NCI-H1436 treated with DMSO at 0.1 percent for 48 hours (cell line): ENCODE data around the gene NSMF.

Source experiments
- DNase-seq: peaks from one replicate; lab custom pipeline; 2025; lab: John Stamatoyannopoulos, UW

NSMF gene

DNA sequence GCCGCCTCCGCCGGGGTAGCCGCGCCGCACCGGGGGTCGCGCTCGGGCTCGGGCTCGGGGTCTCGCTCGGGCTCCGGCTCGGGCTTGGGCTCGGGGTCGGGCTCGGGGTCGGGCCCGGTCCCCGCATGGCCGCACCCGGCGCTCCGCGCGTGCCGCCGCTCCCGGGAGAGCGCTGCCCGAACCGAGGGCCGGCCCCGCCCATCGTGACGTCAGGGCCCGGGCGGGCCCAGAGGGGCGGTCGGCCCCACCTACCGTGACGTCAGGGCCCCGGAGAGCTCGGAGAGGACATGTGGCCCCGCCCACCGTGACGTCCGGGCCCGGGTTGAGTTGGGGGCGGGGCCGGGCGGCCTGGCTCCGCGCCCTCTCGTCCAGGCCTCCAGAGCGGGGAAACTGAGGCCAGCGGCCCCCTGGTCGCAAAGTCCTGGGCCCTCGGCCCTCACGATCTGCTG lies at the start of gene NSMF:
Gene NSMF (minus strand): TSS at position 183 of the 449 bp plus-strand sequence. CDS start 232 bp downstream, outside the sequence.
- peak; percentile 9 for DNase-seq

- DNase-seq: no peak
Observed at GRCh38 chr9:137506702-137507171, 47.6 kb upstream of the NSMF start.

DNA sequence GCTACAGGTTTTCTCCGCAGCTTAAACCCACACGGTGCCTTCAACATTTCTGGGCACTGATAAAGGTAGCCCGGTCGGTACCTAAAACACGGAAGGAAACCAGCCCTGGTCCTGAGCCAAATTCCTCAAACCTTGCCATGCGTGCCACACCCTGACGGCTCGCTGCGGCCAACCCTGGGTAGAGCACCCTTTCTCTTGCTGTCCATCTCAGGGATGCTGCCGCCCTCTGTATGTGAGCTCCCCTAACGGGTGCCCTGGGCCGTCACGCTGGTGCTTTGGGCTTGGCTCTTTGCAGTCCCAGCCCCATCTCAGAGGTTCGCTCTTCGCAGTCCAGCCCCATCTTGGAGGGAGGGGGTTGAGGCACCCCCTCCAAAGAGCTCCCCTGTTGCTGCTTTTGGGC lies 47.1 kb upstream of the NSMF start:
- no peak for DNase-seq

GRCh38 chr9:137505421-137506140 lies 46.4 kb upstream of the NSMF start:
- no peak for DNase-seq

DNA sequence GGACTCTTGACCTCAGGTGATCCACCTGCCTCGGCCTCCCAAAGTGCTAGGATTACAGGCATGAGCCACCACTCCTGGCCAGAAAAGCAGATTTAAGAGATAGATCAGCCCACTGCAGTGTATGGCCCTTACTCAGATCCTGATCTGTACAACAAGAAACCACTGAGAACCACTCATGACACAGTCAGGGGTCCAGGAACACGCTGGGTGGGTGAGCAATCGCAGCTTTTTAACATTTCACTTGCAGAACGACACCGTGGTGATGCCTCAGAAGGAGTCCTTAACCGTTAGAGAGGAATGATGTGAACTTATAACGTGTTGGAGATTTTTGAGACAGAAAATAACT lies 45.3 kb upstream of the NSMF start:
- DNase-seq: no peak

- DNase-seq: no peak
Observed at GRCh38 chr9:137502008-137502911, 43.1 kb upstream of the NSMF start.

GRCh38 chr9:137501457-137501856 lies 42.3 kb upstream of the NSMF start:
- DNase-seq: no peak

- no peak for DNase-seq
Observed at GRCh38 chr9:137500666-137501397, 41.7 kb upstream of the NSMF start.

DNA sequence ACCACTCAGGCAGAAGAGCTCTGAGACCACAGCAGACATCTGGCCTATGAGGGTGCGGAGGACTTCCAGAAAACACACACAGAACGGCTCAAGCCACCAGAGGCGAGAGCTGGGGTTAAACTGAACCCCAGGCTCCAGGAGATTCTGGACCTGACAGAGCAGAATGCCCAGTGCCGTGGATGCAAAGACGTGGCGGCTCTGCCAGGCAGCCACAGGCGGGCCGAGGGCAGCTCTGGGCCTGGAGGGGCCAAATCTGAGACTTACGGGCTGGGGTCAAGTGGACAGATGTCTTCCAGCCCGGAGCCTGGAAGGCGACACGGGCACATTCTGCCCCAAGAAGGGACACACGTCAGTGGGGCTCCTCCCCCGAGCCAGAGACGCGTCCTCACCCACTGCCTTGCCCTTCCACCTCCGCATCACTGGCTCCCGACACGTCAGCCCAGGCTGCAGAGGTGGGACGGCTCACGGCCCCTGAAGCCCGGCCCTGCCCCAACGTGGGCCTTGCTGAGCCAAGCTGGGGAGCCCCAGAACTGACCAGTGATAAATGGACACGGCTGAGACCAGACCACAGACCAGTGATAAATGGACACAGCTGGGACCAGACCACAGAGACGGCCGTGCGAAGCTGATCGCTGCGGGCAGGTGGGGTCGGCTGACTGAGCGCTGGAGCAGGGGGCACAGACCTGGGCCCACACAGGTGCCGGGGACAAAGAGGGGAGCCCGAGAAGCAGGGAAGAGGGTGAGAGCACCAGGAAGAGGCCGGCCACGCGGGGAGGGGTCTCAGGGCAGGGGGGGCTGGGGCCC lies 40.9 kb upstream of the NSMF start:
- DNase-seq: no peak

DNA sequence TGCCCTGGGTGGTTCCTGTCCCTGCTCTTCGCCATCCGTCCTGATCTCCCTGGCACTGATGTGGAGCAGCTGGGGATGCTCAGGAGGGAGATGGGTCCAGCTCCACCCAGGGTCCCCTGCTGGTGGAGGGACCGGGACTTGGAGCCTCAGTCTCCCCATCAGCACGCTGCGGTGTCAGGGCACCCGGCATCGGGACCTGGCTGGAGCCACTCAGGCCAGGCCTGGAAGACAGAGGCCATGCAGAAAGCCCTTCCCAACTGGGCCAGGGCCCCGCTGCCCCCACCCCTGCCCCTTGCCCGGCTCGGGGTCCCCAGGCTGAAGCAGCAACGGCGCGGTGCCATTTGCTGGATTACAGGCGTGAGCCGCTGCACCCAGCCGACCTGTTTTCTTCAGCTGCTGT lies 40.3 kb upstream of the NSMF start:
- DNase-seq: no peak

DNA sequence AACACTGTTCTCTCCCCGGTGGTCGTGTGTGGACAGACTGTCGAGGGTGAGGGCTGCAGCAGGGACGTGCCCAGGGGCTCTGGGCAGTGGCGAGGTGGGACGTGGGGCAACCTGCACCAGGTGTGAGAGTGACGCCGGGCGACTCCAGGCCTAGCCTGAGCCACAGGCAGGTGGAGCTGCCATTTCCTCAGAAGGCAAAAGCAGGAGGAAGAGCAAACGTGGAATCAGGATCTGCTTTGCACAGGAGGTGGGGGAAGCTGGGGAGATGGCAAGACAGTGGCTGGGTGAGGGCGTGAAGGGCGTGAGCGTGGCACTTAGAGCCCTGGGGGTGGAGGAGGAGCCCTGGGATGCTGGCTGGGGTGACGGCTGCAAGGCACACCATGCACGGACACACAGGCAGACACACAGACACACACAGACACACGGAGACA lies 39.6 kb upstream of the NSMF start:
- DNase-seq: no peak

- DNase-seq: no peak
Observed at GRCh38 chr9:137497921-137498719, 39.0 kb upstream of the NSMF start.

DNA sequence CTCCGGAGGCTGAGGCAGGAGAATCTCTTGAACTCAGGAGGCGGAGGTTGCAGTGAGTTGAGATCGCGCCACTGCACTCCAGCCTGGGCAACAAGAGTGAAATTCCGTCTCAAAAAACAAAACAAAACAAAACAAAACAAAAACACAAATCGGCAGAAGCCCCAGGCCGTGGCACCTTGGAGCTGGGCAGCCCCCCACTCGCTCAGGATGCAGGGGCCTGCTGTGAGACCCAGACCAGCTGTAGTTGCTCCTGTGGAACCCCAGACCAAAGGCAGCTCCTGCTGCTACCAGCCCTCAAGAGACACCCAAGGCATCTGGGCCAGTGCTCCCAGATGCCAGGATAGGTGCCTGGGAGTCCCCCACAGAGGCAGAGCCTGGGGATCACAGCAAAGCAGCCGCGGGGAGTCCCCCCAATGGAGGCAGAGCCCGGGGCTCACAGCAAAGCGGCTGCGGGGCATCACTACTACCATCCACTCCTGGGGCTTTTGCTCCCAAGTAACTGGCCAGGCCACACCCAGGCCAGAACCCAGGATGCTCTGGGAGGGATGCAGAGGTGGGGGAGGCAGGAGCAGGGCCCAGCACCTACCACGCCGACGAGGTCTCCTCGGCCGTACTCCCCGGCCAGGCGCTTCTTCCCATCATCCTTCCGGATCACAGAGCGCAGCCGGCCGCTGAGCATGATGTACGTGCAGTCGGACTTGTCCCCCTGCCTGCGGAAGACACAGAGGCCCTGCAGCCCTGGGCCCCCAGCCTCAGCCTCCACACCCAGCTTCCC lies 37.7 kb upstream of the NSMF start:
- DNase-seq: no peak

- DNase-seq: no peak
Observed at GRCh38 chr9:137494550-137495351, 35.6 kb upstream of the NSMF start.

GRCh38 chr9:137494104-137494544 lies 35.0 kb upstream of the NSMF start:
- no peak for DNase-seq

GRCh38 chr9:137493364-137494103 lies 34.4 kb upstream of the NSMF start:
- DNase-seq: no peak

DNA sequence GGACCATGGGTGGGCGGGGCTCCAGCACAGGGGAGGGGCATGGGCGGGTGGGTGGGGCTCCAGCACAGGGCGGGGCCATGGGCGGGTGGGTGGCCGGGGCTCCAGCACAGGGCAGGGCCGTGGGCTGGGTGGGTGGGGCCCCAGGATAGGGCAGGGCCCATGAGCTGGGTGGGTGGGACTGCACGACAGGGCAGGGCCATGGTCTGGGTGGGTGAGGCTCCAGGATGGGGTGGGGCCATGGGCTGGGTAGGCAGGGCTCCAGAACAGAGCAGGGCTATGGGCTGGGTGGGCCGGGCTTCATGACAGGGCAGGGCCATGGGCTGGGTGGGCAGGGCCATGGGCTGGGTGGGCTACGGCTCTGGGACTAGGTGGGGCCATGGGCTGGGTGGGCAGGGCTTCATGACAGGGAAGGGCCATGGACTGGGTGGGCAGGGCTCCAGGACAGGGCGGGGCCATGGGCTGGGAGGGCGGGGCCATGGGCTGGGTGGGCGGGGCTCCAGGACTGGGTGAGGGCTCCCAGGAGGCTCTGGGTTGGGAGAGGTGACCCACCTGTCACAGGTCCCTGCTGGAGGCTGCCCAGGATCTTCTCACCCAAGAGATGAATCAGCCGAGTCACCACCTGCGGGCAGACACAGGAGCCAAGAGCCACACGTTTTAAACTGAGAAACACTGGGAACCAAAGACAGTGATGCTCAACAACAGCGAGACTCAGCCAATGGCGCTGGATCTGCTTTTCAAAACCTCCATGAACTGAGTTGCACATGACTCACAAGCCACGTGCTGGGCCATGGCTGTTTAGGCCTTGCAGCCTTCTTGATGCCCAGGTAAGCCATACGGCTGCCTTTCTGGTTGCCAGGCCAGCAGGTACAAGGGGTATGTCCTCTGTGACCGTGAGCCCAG lies 33.6 kb upstream of the NSMF start:
- DNase-seq: no peak
